Chondrocyte (in vitro differentiated cells): ENCODE measurements around the gene GRB10. TPM values are rescaled to one million over a fixed set of nuclear protein-coding genes. Genes with fewer than 3 reads are reported as not detected.

Source experiments
- DNase-seq: peaks from one replicate; pipeline ENCODE4 v3.0.0; 2021; ENCODE audit warnings: mixed read lengths, low spot score
- H3K27ac Mint-ChIP-seq: one replicate; pipeline ENCODE4 v1.8.0; 2021; ENCODE audit warnings: mild to moderate bottlenecking, moderate library complexity, mixed read lengths; ENCODE audit not compliant: unreplicated experiment
- H3K27me3 Mint-ChIP-seq: 2 replicates; pipeline ENCODE4 v1.8.0; 2021; ENCODE audit warnings: low read depth, mixed read lengths
- H3K36me3 Mint-ChIP-seq: 2 replicates; pipeline ENCODE4 v1.8.0; 2021; ENCODE audit warnings: low read depth, mixed read lengths
- H3K4me1 Mint-ChIP-seq: 2 replicates; pipeline ENCODE4 v1.8.0; 2021; ENCODE audit warnings: low read depth, mild to moderate bottlenecking, mixed read lengths
- H3K4me3 Mint-ChIP-seq: one replicate; pipeline ENCODE4 v1.8.0; 2021; ENCODE audit warnings: mild to moderate bottlenecking, moderate library complexity, mixed read lengths; ENCODE audit not compliant: unreplicated experiment
- H3K9me3 Mint-ChIP-seq: 2 replicates; pipeline ENCODE4 v1.8.0; 2021; ENCODE audit warnings: low read depth, mixed read lengths
- total RNA-seq: library from RNA; stranded (reverse); gene quantifications from 3 replicates; pipeline ENCODE4 v1.2.1, GENCODE V29; 2021
- TF ChIP-seq, protein P1 (sequence below): fragments of 200-600 bp; sonication (generic); IDR thresholded peaks from 2 replicates; pipeline ENCODE4 v1.5.0; 2021; ENCODE audit warnings: antibody characterized with exemption, mild to moderate bottlenecking, moderate library complexity

The GRB10 gene
- total RNA-seq, 1 donor from 2014 or later: 73.7 TPM

DNA sequence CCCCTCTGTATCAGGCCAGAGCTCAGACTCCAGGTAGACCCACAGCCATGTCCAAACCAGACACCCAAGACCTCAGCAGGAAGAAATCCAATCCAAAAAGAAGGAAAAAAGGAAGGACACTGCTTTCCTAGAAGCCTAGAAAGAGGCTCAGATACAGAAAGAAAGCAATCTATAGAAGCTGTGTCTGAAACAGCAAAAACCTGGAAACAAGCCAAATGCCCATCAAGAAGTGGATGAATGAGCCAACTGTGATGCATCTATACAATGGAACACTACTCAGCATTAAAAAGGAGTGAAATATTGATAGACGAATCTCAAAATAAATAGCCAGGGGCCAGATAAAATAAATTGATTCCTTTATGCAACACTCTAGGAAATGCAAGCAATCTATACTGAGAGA is 31.6 kb downstream of the GRB10 start:
- TF ChIP-seq, protein P1, sequence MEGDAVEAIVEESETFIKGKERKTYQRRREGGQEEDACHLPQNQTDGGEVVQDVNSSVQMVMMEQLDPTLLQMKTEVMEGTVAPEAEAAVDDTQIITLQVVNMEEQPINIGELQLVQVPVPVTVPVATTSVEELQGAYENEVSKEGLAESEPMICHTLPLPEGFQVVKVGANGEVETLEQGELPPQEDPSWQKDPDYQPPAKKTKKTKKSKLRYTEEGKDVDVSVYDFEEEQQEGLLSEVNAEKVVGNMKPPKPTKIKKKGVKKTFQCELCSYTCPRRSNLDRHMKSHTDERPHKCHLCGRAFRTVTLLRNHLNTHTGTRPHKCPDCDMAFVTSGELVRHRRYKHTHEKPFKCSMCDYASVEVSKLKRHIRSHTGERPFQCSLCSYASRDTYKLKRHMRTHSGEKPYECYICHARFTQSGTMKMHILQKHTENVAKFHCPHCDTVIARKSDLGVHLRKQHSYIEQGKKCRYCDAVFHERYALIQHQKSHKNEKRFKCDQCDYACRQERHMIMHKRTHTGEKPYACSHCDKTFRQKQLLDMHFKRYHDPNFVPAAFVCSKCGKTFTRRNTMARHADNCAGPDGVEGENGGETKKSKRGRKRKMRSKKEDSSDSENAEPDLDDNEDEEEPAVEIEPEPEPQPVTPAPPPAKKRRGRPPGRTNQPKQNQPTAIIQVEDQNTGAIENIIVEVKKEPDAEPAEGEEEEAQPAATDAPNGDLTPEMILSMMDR: no peak
- DNase-seq: no peak
- H3K4me1 Mint-ChIP-seq: peaks cover 20% of the 10 kb centered on the region
- H3K36me3 Mint-ChIP-seq: peaks cover 9% of the 10 kb centered on the region
- no peak overlapping the region for H3K27ac Mint-ChIP-seq
- H3K4me3 Mint-ChIP-seq: no peak overlapping the region
- no peaks in the 10 kb centered on the region for H3K27me3 Mint-ChIP-seq
- H3K9me3 Mint-ChIP-seq: no peaks in the 10 kb centered on the region

DNA sequence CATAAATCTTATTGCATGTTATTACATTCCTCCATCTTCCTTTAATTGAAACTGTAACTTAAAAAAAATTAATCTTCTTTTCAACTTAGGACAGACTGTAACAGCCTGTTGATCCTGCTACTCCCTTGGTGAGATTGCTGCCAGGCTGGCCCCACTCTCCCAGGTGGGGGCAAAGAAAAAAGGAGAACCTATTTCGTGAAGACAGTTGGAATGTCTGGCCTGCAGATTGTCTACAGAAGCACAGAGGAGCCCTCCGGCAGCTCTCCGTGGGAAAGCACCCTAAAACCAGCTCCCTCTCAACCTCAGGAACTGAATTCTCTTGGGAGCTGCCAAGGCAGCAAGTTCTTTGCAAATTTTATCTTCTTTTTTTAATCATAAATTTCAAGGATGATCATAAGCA is 32.8 kb downstream of the GRB10 start:
- Mint-ChIP-seq H3K27me3 (no peaks in the 10 kb centered on the region), H3K9me3 (no peaks in the 10 kb centered on the region), H3K4me3 (no peak overlapping the region), H3K4me1 (peaks cover 20% of the 10 kb centered on the region), H3K27ac (no peak overlapping the region), H3K36me3 (peaks cover 13% of the 10 kb centered on the region)
- no peak for DNase-seq
- TF ChIP-seq, protein P1: no peak

DNA sequence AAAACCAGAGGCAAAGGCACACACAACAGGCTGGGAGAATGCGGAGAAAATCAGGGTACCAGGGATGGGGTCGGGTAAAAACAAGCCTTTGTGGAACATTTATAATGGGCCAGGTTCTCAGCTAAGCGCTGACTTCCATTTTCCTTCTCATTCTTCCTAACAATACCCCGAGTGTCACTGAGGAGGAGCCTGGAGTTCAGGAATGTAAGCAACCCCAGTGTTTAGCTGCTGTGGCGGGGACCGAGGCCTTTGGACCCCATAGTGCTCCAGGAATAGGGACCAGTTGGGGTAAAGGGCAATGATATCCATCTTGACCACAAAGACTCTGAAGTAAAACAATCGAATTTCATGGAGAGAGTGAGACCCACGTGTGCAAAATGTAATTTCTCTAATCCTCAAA is 34.2 kb downstream of the GRB10 start:
- H3K4me3 Mint-ChIP-seq: no peak overlapping the region
- DNase-seq: no peak
- TF ChIP-seq, protein P1: no peak
- H3K9me3 Mint-ChIP-seq: no peaks in the 10 kb centered on the region
- no peak overlapping the region for H3K27ac Mint-ChIP-seq
- no peaks in the 10 kb centered on the region for H3K27me3 Mint-ChIP-seq
- H3K36me3 Mint-ChIP-seq: peaks cover 15% of the 10 kb centered on the region
- peaks cover 16% of the 10 kb centered on the region for H3K4me1 Mint-ChIP-seq

DNA sequence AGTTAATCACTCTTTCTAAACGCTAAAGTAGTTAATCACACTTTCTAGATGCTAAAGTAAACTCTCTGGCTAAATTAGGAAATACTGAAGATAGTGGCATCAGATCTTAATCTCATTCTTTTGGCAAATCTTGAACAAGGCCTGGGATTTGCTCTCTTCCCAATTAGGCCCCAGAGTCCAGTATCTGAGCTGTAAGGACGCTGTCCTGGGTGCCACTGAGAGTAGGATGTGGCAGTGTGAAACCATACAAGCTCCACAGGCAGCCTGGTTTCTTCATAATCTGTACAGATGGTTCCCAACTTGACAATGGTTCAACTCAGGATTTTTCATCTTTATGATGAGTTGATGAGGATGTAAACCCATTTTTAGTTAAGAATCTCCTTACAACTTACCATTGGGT is 36.9 kb downstream of the GRB10 start:
- no peak for DNase-seq
- TF ChIP-seq, protein P1: no peak
- no peak overlapping the region for H3K4me3 Mint-ChIP-seq
- H3K36me3 Mint-ChIP-seq: peaks cover 15% of the 10 kb centered on the region
- no peaks in the 10 kb centered on the region for H3K27me3 Mint-ChIP-seq
- H3K27ac Mint-ChIP-seq: no peak overlapping the region
- no peaks in the 10 kb centered on the region for H3K9me3 Mint-ChIP-seq
- peaks cover 11% of the 10 kb centered on the region for H3K4me1 Mint-ChIP-seq

DNA sequence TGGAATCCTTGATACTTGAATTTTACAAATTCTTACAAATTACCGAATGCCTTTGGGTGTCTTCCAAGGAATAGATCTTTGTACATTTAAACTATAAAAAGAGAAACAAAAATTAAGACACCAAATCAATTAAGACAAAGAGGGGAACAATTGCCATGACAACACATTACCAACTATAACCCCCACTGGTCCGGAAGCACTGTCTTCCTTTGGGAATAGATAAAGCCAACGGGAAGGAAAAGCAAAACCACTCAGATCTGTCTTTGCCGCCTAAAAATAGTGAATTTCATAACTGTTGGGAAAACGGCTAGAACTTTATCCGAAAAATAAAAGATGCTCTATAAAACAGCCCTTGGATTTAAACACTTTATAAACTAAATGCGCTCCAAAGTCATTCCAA is 37.4 kb downstream of the GRB10 start:
- no peak overlapping the region for H3K27ac Mint-ChIP-seq
- peaks cover 8% of the 10 kb centered on the region for H3K4me1 Mint-ChIP-seq
- H3K9me3 Mint-ChIP-seq: no peaks in the 10 kb centered on the region
- no peak overlapping the region for H3K4me3 Mint-ChIP-seq
- TF ChIP-seq, protein P1: no peak
- peaks cover 15% of the 10 kb centered on the region for H3K36me3 Mint-ChIP-seq
- no peak for DNase-seq
- no peaks in the 10 kb centered on the region for H3K27me3 Mint-ChIP-seq
